HCT116 (cell line): ENCODE results near the gene ABCB8. TPM values are rescaled to one million over a fixed set of nuclear protein-coding genes. Genes with fewer than 3 reads are reported as not detected.

Source experiments
- ATAC-seq: fragments of 200-7000 bp; cut with Tn5 transposase; 2 replicates; pipeline ENCODE4 v1.9.1; 2020; ENCODE audit warnings: mild to moderate bottlenecking, moderate library complexity
- BruUV-seq: library from RNA; stranded (reverse); fragments of 400-500 nt; replicated peaks from 2 replicates; lab custom pipeline; 2021; lab: Mats Ljungman, UMichigan
- CTCF ChIA-PET: fragments of 300-600 bp; sonication (Branson Sonifier 250); formaldehyde crosslinking; loops from one replicate; lab custom pipeline; 2021; ENCODE audit warnings: antibody characterized with exemption; lab: Charles Lee
- POLR2A ChIA-PET: fragments of 300-600, 350-600 bp; sonication (Branson Sonifier 250); formaldehyde crosslinking; loops from one replicate; lab custom pipeline; 2021; ENCODE audit warnings: antibody characterized with exemption; lab: Charles Lee
- RAD21 ChIA-PET, 2 experiments: fragments of 300-600 bp; sonication (Branson Sonifier 250); formaldehyde crosslinking; loops; one replicate each; lab custom pipeline; 2023; ENCODE audit warnings: low total read pairs in 2 of 2; ENCODE audit not compliant: uncharacterized antibody in 2 of 2, unreplicated experiment in 2 of 2, low non-redundant PET in 1 of 2; lab: Charles Lee
- DNase-seq: peaks from one replicate; pipeline ENCODE4 v3.0.0-alpha.2; 2010; ENCODE audit warnings: low read depth, low spot score
- H2AFZ ChIP-seq: fragments of 200-600 bp; shearing (Covaris generic), sonication (generic); 2 replicates; pipeline ENCODE4 v1.6.1; 2017; ENCODE audit warnings: low read depth, mixed run types, mixed read lengths, antibody characterized with exemption, low read length; ENCODE audit not compliant: poor library complexity, severe bottlenecking
- H3K27ac ChIP-seq: 2 replicates; pipeline ENCODE4 v1.5.1; 2012; ENCODE audit warnings: low read depth, low read length
- H3K27me3 ChIP-seq: fragments of 200-600 bp; sonication (generic); 2 replicates; pipeline ENCODE4 v1.6.1; 2016; ENCODE audit warnings: mixed run types, low read length, mixed read lengths; ENCODE audit not compliant: insufficient read depth
- H3K36me3 ChIP-seq, 2 experiments: fragments of 200-500 bp in 1 of 2; fragments of 200-600 bp in 1 of 2; sonication (Bioruptor generic) in 1 of 2; sonication (generic) in 1 of 2; 2 replicates each; pipeline versions ENCODE4 v1.5.1 to v1.6.1; 2014 to 2016; ENCODE audit warnings: low read length in 2 of 2, inconsistent platforms in 1 of 2, mixed read lengths in 1 of 2, mixed run types in 1 of 2; ENCODE audit not compliant: insufficient read depth in 2 of 2, control insufficient read depth in 1 of 2
- H3K4me1 ChIP-seq, 2 experiments: fragments of 200-600 bp in 1 of 2; sonication (generic) in 1 of 2; 2 replicates each; pipeline versions ENCODE4 v1.5.1 to v1.6.1; 2012 to 2017; ENCODE audit warnings: low read length in 2 of 2, inconsistent platforms in 1 of 2, mild to moderate bottlenecking in 1 of 2, mixed read lengths in 1 of 2, mixed run types in 1 of 2, moderate library complexity in 1 of 2; ENCODE audit not compliant: insufficient read depth in 2 of 2, control insufficient read depth in 1 of 2
- H3K4me2 ChIP-seq: fragments of 200-600 bp; sonication (generic); 2 replicates; pipeline ENCODE4 v1.6.1; 2017; ENCODE audit warnings: mixed run types, low read length, mixed read lengths
- H3K4me3 ChIP-seq, 2 experiments: fragments of 200-600 bp in 1 of 2; sonication (generic) in 1 of 2; replicated peaks in 1 of 2; 2 replicates each; pipeline ENCODE4 v1.5.1; 2011 to 2016; ENCODE audit warnings: low read length in 2 of 2, control low read depth in 1 of 2, low read depth in 1 of 2, mild to moderate bottlenecking in 1 of 2, mixed read lengths in 1 of 2, mixed run types in 1 of 2
- H3K79me2 ChIP-seq: fragments of 200-600 bp; sonication (generic); 2 replicates; pipeline ENCODE4 v1.6.1; 2017; ENCODE audit warnings: mild to moderate bottlenecking, mixed run types, low read length, moderate library complexity, mixed read lengths; ENCODE audit not compliant: insufficient read depth
- H3K9ac ChIP-seq: fragments of 200-600 bp; sonication (generic); 2 replicates; pipeline ENCODE4 v1.6.1; 2016; ENCODE audit warnings: low read length, mixed read lengths
- H3K9me2 ChIP-seq: fragments of 200-600 bp; sonication (generic), shearing (Covaris generic); 2 replicates; pipeline ENCODE4 v1.6.1; 2017; ENCODE audit warnings: mixed run types, mild to moderate bottlenecking, moderate library complexity; ENCODE audit not compliant: insufficient read depth
- H3K9me3 ChIP-seq, 2 experiments: fragments of 200-500 bp in 1 of 2; fragments of 200-600 bp in 1 of 2; sonication (Bioruptor generic) in 1 of 2; sonication (generic) in 1 of 2; 2 replicates each; pipeline ENCODE4 v1.6.1; 2014 to 2017; ENCODE audit warnings: low read length in 2 of 2, mixed read lengths in 2 of 2, inconsistent platforms in 1 of 2, low read depth in 1 of 2, mild to moderate bottlenecking in 1 of 2, mixed run types in 1 of 2, moderate library complexity in 1 of 2; ENCODE audit not compliant: control insufficient read depth in 1 of 2, insufficient read depth in 1 of 2
- H4K20me1 ChIP-seq: fragments of 200-600 bp; sonication (generic), shearing (Covaris generic); 2 replicates; pipeline ENCODE4 v1.6.1; 2017; ENCODE audit warnings: mixed run types, mild to moderate bottlenecking, moderate library complexity; ENCODE audit not compliant: insufficient read depth
- CTCF ChIP-seq, 3 experiments: fragments of 200-600 bp in 1 of 3; sonication (generic) in 1 of 3; IDR thresholded peaks in 2 of 3; conservative IDR thresholded peaks in 1 of 3; 2 replicates each; pipeline ENCODE4 v1.5.1; 2012 to 2017; ENCODE audit warnings: low read depth in 2 of 3, low read length in 2 of 3, antibody characterized with exemption in 1 of 3, borderline replicate concordance in 1 of 3, control low read depth in 1 of 3, mild to moderate bottlenecking in 1 of 3, mixed read lengths in 1 of 3, mixed run types in 1 of 3, moderate library complexity in 1 of 3; ENCODE audit not compliant: insufficient read depth in 1 of 3
- REST ChIP-seq: IDR thresholded peaks from 2 replicates; pipeline ENCODE4 v1.6.1; 2012; ENCODE audit warnings: low read depth
- intact Hi-C: fragments of 100-400 bp; cut with micrococcal nuclease; formaldehyde crosslinking; loops from 2 replicates; pipeline ENCODE4 v1.10.0; 2022
- total RNA-seq: library from RNA; stranded (reverse); gene quantifications from one replicate; pipeline ENCODE4 v1.2.1, GENCODE V29; 2021; ENCODE audit not compliant: unreplicated experiment

Gene ABCB8
- total RNA-seq, 1 experiment from 2014 or later: 55.2 TPM

GRCh38 chr7:151012911-151013347 is 15.3 kb upstream of the ABCB8 start:
- ChIA-PET POLR2A (interaction anchor here (2.2 kb wide), 1 partner anchor 15 kb away, joined by 7 read pairs; the partner anchor contains the start of gene ABCB8), CTCF (interaction anchor here (0.7 to 1.9 kb wide), 7 partner anchors 12 to 136 kb away, joined by 3 to 7 read pairs (median 4); partner anchors contain the start of genes ABCB8 and ATG9B), RAD21 (no interaction called here)
- Histone ChIP-seq H3K4me2 (peak overlapping the region; percentile 68), H3K27me3 (no peaks in the 10 kb centered on the region), H3K9me2 (no peaks in the 10 kb centered on the region), H3K4me1 (peaks cover 15 to 60% of the 10 kb centered on the region in 2 experiments; a peak in 3 of 4 replicates), H3K4me3 (peak overlapping the region in 1 of 2 experiments; percentile 36; a peak in 1 of 4 replicates), H3K36me3 (no peaks in the 10 kb centered on the region), H3K27ac (no peak overlapping the region), H3K79me2 (peaks cover 4% of the 10 kb centered on the region; the same call in 1 of the 2 replicates), H4K20me1 (no peaks in the 10 kb centered on the region), H2AFZ (no peak overlapping the region), H3K9ac (peak overlapping the region; percentile 38), H3K9me3 (no peaks in the 10 kb centered on the region)
- no TSS peak for BruUV-seq
- ATAC-seq: no peak
- intact Hi-C loops: loop anchor here (10.0 kb wide), 1 partner anchor 238 kb away; no protein-coding TSS in a partner anchor
- TF ChIP-seq REST (no peak), CTCF (IDR thresholded peaks at IDR 0.05 in 2 of 3, conservative IDR thresholded peaks at IDR 0.05 in 1 of 3; ENCODE audit: borderline replicate concordance in 1 of 3, insufficient read depth in 1 of 3, low read depth in 2 of 3, low read length in 2 of 3) (peak in 2 of 3 experiments; percentile 70 to 76; a peak in 4 of 6 replicates)
- no peak for DNase-seq
